ENCODE data around the gene MVB12B.

MVB12B gene

DNA sequence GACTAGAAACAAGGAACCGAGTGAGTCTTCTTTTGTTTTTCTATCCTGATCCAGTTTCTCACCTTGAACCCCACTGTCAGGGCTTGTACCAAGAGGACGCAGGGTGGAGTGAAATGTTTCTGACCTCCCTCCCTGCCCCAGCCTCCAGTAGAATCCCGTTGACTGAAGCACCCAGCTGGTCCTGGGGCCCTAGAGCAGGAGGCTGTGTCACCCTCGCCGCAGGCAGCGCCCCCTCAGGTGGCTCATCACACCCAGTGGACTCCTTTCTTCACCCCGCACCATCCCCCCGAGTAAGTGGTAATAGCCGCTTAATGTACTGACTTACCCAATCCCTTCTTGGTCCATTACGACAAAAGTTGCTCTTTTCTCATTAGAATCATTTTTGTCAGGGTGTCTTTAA is 53.8 kb downstream of the MVB12B start:
- Histone ChIP-seq H3K4me1 (peaks cover 17% of the 10 kb centered on the region), H3K9me3 (no peaks in the 10 kb centered on the region), H3K27me3 (ENCODE audit: low read depth) (no peaks in the 10 kb centered on the region), H3K4me3 (no peak overlapping the region), H3K36me3 (replicated peaks) (no peaks in the 10 kb centered on the region)
- DNase-seq (ENCODE audit: low spot score in 2 of 2) = no peak
- in situ Hi-C loops (cut with MboI; ENCODE audit: low sequenced_read_pairs) = no loop called here

DNA sequence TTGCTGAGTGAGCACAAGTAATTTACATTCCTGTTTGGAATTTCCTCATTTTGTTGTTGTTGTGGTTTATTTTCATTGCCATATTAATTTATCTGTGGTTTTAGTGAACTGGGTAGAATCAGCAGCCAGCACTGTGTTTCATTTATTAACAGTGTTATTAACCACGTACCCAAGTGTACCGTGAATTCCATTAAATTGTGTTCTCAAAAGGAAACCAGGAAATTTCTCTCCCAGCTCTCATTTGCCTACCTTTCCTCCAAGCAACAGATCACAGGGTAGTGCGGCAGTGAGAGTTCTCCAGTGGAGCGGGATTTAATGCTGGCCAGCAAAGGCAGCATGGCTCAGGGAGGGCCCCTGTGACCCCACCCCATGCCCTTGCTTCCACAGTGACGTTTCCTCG is 54.6 kb downstream of the MVB12B start:
- H3K4me1 ChIP-seq = peaks cover 9% of the 10 kb centered on the region
- H3K4me3 ChIP-seq = no peak overlapping the region
- DNase-seq (ENCODE audit: low spot score in 2 of 2) = no peak
- no peaks in the 10 kb centered on the region for H3K9me3 ChIP-seq
- H3K36me3 ChIP-seq (replicated peaks) = no peaks in the 10 kb centered on the region
- no peaks in the 10 kb centered on the region for H3K27me3 ChIP-seq (ENCODE audit: low read depth)
- in situ Hi-C loops (cut with MboI; ENCODE audit: low sequenced_read_pairs) = no loop called here

DNA sequence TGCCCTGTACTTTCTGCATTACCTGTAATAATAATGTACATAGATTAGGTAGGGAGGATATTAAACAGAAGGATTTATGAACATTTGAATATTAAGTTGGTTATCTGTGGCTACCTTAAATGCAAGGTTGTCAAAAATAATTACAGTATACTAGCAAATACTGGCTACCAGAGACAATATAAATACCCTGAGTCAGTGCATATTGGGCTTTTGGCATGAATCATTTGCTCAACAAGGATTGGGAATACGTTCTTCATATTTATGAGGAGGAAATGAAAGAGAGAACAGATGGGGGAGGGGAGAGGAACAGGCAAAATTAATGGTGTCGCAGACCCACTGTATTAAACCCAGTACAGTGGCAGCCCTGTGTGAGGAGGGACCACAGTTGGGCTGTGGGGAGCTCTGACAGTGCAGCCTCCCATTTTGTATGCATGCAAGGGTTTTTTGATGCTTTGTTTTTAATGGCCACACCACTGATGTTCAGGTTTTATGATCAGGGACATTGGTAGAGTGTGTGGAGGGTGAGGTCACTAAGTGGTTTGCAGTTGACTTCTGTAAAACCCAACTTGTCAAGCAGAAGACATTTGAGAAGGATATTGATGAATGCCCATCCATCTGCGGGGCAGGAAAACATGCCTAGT is 56.9 kb downstream of the MVB12B start:
- in situ Hi-C loops (cut with MboI; ENCODE audit: low sequenced_read_pairs) = no loop called here

DNA sequence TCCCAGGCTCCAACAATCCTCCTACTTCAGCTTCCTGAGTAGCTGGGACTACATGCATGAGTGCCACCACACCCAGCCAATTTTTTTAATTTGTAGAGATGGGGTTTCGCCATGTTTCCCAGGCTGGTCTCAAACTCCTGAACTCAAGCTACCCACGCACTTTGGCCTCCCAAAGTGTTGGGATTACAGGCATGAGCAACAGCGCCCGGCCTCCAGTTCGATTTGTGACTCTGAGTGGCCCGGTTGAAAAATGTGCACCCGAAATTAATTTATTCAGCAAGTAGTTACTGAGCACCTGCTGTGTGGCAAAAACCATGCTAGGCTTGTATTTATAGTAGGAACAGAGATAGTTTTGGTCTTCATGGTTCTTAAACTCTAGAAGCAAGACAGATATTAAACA is 58.3 kb downstream of the MVB12B start:
- no peak for DNase-seq (ENCODE audit: low spot score in 2 of 2)
- Histone ChIP-seq H3K9me3 (no peaks in the 10 kb centered on the region), H3K36me3 (replicated peaks) (peaks cover 3% of the 10 kb centered on the region; the same call in 1 of the 2 replicates), H3K4me1 (no peaks in the 10 kb centered on the region), H3K4me3 (no peak overlapping the region), H3K27me3 (ENCODE audit: low read depth) (no peaks in the 10 kb centered on the region)
- in situ Hi-C loops (cut with MboI; ENCODE audit: low sequenced_read_pairs) = no loop called here

More for the DNA sequence above, 56.9 kb downstream of the MVB12B start:
- Histone ChIP-seq H3K27me3 (ENCODE audit: low read depth) (no peaks in the 10 kb centered on the region), H3K9me3 (no peaks in the 10 kb centered on the region), H3K4me3 (no peak overlapping the region), H3K4me1 (no peaks in the 10 kb centered on the region), H3K36me3 (replicated peaks) (peaks cover 3% of the 10 kb centered on the region; the same call in 1 of the 2 replicates)
- DNase-seq (ENCODE audit: low spot score in 2 of 2) = no peak

DNA sequence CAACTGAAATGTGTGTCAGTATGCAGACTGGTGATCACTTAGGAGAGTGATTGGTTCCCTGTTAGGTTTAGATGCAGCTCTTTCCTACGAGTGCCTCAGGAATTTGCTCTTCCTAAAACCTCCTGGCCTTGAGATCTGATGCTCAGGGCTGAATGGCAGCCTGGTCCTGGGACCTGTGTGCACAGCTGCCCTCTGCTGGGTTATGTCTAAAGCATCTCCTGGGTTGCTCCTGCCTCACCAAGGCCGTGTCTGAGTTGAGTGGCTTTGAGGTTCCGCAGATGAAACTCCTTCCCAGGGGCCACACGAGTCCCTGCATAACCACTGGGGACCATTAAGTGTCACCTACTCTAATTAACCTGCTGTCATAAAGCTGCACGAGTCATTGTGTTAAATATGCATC is 59.5 kb downstream of the MVB12B start:
- Histone ChIP-seq H3K36me3 (replicated peaks) (peaks cover 3% of the 10 kb centered on the region; the same call in 1 of the 2 replicates), H3K9me3 (no peaks in the 10 kb centered on the region), H3K4me3 (no peak overlapping the region), H3K27me3 (ENCODE audit: low read depth) (no peaks in the 10 kb centered on the region), H3K4me1 (no peaks in the 10 kb centered on the region)
- in situ Hi-C loops (cut with MboI; ENCODE audit: low sequenced_read_pairs) = no loop called here
- peak in 1 of 2 experiments; percentile 42 for DNase-seq (ENCODE audit: low spot score in 2 of 2)

DNA sequence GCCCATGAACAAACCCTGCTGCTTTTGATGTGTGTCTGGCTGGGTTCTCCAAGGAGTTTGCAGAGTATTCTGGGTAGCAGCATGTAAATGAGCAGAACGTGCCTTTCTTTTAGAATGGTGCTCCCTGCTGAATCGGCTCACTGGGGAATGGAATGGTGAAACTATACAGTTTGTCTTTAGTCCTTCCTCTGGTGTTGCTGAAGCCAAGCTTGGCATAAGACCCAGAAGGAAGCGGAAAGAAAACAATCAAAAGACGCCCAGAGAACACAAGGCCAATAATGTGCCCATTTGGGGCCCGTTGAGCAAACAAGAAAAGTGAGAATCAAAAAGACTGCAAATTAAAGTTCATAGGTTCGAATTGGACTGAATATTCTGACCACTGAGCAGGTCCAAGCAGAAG is 60.1 kb downstream of the MVB12B start:
- Histone ChIP-seq H3K9me3 (no peaks in the 10 kb centered on the region), H3K27me3 (ENCODE audit: low read depth) (no peaks in the 10 kb centered on the region), H3K4me3 (no peak overlapping the region), H3K36me3 (replicated peaks) (peaks cover 3% of the 10 kb centered on the region), H3K4me1 (no peaks in the 10 kb centered on the region)
- in situ Hi-C loops (cut with MboI; ENCODE audit: low sequenced_read_pairs) = no loop called here
- no peak for DNase-seq (ENCODE audit: low spot score in 2 of 2)

DNA sequence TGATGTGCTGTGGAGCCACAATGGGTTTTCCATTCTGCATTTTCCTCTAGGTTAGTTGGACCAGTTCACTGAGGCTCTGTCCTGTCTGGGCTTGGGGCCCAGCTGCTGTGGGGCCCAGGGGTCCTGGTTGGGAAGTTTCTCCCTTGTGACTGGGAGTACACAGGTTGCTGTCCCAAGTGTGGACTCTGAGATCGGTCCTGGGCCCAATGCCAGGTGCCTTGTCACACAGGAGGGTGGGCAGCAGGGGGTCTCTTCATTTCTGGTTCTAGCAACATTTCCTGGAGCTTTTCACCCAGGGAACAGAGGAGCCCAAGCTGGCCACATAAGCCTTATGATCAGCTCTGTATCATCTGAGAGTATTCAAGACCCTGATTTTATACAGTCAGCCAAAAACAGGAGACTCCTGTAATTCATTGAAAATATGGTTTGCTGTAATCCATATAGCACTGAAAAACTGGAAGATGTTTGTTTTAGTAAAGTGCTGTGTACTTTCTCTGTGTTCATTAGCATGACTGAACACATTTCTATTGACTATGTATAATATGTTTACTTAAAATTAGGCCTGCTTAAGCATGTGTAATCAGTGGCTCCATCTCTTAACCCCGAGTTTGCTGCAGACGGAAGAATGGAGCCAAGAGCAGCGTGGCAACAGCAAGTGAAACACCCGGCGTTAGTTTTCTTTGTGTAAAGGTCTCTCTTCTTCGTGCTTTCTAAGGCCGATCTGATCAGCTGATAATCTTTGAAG is 62.5 kb downstream of the MVB12B start:
- H3K4me3 ChIP-seq = no peak overlapping the region
- H3K27me3 ChIP-seq (ENCODE audit: low read depth) = no peaks in the 10 kb centered on the region
- H3K36me3 ChIP-seq (replicated peaks) = peaks cover 9% of the 10 kb centered on the region
- no peaks in the 10 kb centered on the region for H3K4me1 ChIP-seq
- no peak for DNase-seq (ENCODE audit: low spot score in 2 of 2)
- H3K9me3 ChIP-seq = no peaks in the 10 kb centered on the region
- in situ Hi-C loops (cut with MboI; ENCODE audit: low sequenced_read_pairs) = no loop called here

DNA sequence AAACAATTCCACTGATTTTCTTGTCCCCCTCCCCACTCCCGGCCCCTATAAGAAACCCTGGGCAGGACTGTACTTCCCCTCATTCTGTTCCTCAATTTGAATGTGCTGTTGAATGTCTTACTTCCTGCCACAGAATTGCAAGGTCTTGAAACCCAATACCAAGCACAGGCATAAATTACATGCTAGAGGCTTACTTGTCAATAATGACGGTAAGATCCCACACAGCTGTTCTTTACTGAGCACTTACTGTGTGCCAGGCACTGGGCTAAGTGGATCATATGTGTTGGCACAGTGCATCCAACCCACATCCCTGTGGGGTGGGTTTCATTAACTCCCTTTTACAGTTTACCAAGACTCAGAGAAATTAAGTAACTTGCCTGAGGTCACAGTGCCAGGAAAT is 63.4 kb downstream of the MVB12B start:
- Histone ChIP-seq H3K27me3 (ENCODE audit: low read depth) (no peaks in the 10 kb centered on the region), H3K36me3 (replicated peaks) (peaks cover 12% of the 10 kb centered on the region), H3K4me3 (no peak overlapping the region), H3K9me3 (no peaks in the 10 kb centered on the region), H3K4me1 (no peaks in the 10 kb centered on the region)
- in situ Hi-C loops (cut with MboI; ENCODE audit: low sequenced_read_pairs) = no loop called here
- DNase-seq (ENCODE audit: low spot score in 2 of 2) = no peak

DNA sequence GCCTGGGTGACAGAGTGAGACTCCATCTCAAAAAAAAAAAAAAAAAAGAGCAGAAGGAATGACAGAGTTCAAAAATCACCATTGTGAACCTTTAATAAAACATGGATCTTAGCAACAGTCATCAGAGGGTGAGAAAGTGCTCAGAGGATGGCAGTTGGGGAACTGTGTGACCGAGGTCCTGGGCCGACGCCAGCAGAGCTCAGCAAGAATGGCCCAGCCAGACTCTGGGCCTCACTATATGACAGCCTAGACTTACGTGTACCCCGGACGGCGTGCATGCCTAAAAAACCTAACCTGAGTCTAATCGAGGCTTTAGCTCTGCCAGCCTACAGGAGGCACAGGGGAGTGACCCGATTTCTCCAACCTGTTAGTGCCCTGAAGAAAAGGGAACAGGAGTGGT is 64.3 kb downstream of the MVB12B start:
- H3K36me3 ChIP-seq (replicated peaks) = peaks cover 12% of the 10 kb centered on the region
- in situ Hi-C loops (cut with MboI; ENCODE audit: low sequenced_read_pairs) = no loop called here
- no peaks in the 10 kb centered on the region for H3K9me3 ChIP-seq
- no peaks in the 10 kb centered on the region for H3K4me1 ChIP-seq
- no peak overlapping the region for H3K4me3 ChIP-seq
- H3K27me3 ChIP-seq (ENCODE audit: low read depth) = no peaks in the 10 kb centered on the region
- no peak for DNase-seq (ENCODE audit: low spot score in 2 of 2)

DNA sequence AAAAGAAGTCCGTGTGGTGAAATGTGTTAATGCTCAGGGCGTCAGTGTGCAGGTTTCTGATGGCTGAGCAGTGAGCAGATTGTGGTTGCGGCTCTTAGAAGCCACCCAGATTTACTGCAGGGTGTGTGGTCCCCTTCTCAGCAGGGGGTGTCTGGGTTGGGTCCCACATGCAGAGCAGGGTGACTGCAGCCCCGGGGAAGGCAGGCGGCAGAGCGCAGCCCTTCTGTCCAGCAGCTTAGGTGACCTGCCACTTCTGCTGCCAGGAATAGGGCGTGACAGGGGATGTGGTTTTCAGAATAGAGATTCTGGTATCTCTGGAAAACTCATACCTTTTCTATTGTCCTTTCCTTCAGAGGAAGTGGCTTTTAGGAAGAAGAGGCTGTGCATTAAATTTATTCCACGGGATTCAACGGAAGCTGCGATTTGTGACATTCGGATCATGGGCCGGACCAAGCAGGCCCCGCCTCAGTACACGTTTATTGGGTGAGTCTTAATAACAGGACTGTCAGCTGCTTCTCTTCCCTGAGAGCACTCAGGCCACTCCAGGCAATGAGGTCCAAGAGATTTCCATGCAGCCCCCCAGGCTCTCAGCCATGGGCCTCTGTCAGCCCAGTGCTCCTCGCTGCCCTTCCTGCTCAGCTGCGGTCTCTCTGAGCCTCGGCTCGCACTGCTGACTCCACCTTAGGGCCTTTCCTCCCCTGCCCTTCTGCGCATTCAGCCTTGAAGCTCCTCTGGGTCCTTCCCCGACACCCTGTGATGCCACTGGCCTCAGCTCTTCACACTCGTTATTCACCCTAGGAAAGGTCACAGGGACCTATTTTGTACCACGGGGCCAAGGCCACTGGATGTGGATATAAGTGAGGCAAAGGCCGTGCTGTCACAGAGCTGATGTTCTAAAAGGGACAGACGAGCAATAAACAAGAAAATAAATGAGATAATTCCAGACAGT is 65.4 kb downstream of the MVB12B start:
- in situ Hi-C loops (cut with MboI; ENCODE audit: low sequenced_read_pairs) = no loop called here
- Histone ChIP-seq H3K36me3 (replicated peaks) (peaks cover 9% of the 10 kb centered on the region), H3K27me3 (ENCODE audit: low read depth) (no peaks in the 10 kb centered on the region), H3K4me1 (no peaks in the 10 kb centered on the region), H3K9me3 (no peaks in the 10 kb centered on the region), H3K4me3 (no peak overlapping the region)
- no peak for DNase-seq (ENCODE audit: low spot score in 2 of 2)

DNA sequence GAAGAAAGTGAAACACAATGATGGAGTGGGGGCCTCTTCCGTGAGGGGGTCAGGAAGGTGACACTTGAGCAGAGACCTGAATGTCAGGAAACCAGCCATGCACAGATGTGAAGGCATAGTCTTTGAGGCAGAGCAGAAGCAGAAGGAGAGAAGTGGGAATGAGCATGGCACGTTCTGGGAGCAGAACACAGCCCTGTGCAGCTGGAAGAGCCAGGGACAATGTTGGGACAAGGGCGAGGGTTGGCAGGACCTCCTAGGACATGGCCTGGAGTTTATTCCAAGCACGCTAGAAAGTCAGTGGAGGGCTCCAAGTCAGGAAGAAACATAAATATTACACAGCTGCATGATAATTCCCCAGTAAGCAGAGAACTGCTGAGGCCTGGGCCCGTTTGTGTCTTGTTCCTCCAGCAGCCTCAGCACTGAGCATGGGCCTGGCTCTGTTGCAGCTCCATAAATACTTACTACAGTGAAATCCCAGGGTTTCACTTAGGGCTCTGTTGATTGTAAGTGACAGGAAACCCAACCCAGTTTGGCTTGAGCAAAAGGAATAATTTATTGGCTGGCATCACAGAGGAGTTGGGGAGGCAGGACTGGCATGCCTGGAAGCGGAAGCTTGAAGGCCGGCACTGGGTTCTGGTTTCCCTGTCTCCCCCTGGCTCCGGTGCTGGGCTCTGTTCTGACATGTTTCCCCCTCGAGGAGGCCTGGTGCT is 66.2 kb downstream of the MVB12B start:
- in situ Hi-C loops (cut with MboI; ENCODE audit: low sequenced_read_pairs) = no loop called here
- H3K4me1 ChIP-seq = no peaks in the 10 kb centered on the region

DNA sequence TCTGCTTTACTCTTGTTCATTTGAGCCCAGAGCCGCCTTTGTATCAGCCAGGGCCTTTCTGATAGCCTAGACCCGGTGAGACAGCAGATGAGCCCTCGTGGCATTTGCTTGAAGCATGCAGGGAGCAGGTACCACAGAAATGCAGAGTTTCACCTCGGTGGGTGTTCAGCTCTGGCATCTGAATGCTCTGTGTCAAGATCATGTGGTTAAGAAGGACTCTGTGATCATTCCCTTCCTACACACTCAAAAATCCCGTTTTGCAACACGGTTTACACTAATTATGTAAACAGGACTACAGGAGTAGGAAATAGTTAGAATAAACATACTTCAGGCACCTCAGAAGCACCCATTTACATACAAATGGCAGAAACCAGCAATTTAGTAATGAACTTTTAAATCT is 67.2 kb downstream of the MVB12B start:
- Histone ChIP-seq H3K36me3 (replicated peaks) (peaks cover 9% of the 10 kb centered on the region), H3K27me3 (ENCODE audit: low read depth) (no peaks in the 10 kb centered on the region), H3K4me3 (no peak overlapping the region), H3K9me3 (no peaks in the 10 kb centered on the region), H3K4me1 (no peaks in the 10 kb centered on the region)
- in situ Hi-C loops (cut with MboI; ENCODE audit: low sequenced_read_pairs) = no loop called here
- DNase-seq (ENCODE audit: low spot score in 2 of 2) = no peak

More for the DNA sequence above, 66.2 kb downstream of the MVB12B start:
- DNase-seq (ENCODE audit: low spot score in 2 of 2) = no peak
- H3K4me3 ChIP-seq = no peak overlapping the region
- no peaks in the 10 kb centered on the region for H3K27me3 ChIP-seq (ENCODE audit: low read depth)
- H3K36me3 ChIP-seq (replicated peaks) = peaks cover 9% of the 10 kb centered on the region
- no peaks in the 10 kb centered on the region for H3K9me3 ChIP-seq

DNA sequence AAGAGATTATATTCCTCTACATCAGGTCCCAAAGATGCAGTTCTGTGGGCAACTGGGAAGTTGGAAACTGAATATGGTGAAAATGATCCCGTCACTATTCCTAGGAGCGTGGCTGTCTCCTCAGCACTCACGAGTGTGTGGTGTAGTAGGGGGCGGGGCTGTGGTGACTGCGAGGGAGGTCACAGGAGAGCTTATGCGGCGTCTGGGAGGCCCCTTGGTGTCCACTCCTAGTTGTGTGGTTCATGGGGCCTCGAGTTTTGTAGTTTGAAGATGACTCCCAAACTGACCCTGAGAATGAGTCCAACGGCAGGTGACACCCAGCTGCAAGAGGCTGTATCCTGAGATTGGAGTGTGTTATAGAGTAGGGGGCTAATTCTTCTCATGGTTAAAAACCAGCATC is 68.2 kb downstream of the MVB12B start:
- Histone ChIP-seq H3K9me3 (no peaks in the 10 kb centered on the region), H3K4me3 (no peak overlapping the region), H3K36me3 (replicated peaks) (peaks cover 9% of the 10 kb centered on the region), H3K4me1 (no peaks in the 10 kb centered on the region), H3K27me3 (ENCODE audit: low read depth) (no peaks in the 10 kb centered on the region)
- in situ Hi-C loops (cut with MboI; ENCODE audit: low sequenced_read_pairs) = loop anchor here (5.0 kb wide), 2 partner anchors 93 to 988 kb away; no protein-coding TSS in a partner anchor
- DNase-seq (ENCODE audit: low spot score in 2 of 2) = no peak

Measured in HAP-1 (cell line).